ENCODE data around the gene TMEM175. TPM values are rescaled to one million over a fixed set of nuclear protein-coding genes. Genes with fewer than 3 reads are reported as not detected.

The TMEM175 gene
- total and polyA plus RNA-seq, 2 of the 13 experiments (the other 11 are each of a cell fraction or from before 2014, with no cell fraction given), result 5.1 to 9.9 TPM

GRCh38 chr4:992297-993110 is 60.2 kb downstream of the TMEM175 start (continued):
- TF ChIP-seq MTF1 (CRISPR knock-in tag; IDR thresholded peaks at IDR 0.05) (no peak), ZBTB43 (CRISPR knock-in tag; conservative IDR thresholded peaks at IDR 0.05) (peak; percentile 75; the same call in 1 of the 2 replicates), ZNF546 (CRISPR knock-in tag; conservative IDR thresholded peaks at IDR 0.05) (peak; percentile 74), REST (IDR thresholded peaks at IDR 0.05; ENCODE audit: borderline replicate concordance in 1 of 2, low read depth in 1 of 2, low read length in 2 of 2) (peak in 1 of 2 experiments; percentile 49; a peak in 1 of 4 replicates), GRHL1 (CRISPR knock-in tag; conservative IDR thresholded peaks at IDR 0.05) (no peak), ZNF12 (CRISPR knock-in tag; IDR thresholded peaks at IDR 0.05) (peak; percentile 57; the same call in 1 of the 2 replicates), HIC2 (CRISPR knock-in tag; IDR thresholded peaks at IDR 0.05; ENCODE audit: low read depth) (peak; percentile 71; the same call in 1 of the 2 replicates), GFI1 (CRISPR knock-in tag; IDR thresholded peaks at IDR 0.05; ENCODE audit: borderline replicate concordance) (no peak; the same call in none of the 2 replicates), ZNF776 (CRISPR knock-in tag; IDR thresholded peaks at IDR 0.05) (no peak), ZBTB8A (CRISPR knock-in tag; IDR thresholded peaks at IDR 0.05; ENCODE audit: borderline replicate concordance, low read depth) (0 out of 2 replicates have a peak, but pooled peaks have one; percentile 27), DPF2 (CRISPR knock-in tag; IDR thresholded peaks at IDR 0.05; ENCODE audit: borderline replicate concordance, low read depth) (peak; percentile 46; the same call in 1 of the 2 replicates), ASH2L (IDR thresholded peaks at IDR 0.05; ENCODE audit: insufficient read length, low read depth, low read length) (peak; percentile 28), ZNF879 (CRISPR knock-in tag; IDR thresholded peaks at IDR 0.05) (no peak), IRF9 (CRISPR knock-in tag; IDR thresholded peaks at IDR 0.05; ENCODE audit: borderline replicate concordance) (no peak; the same call in none of the 2 replicates), ZNF75D (CRISPR knock-in tag; IDR thresholded peaks at IDR 0.05; ENCODE audit: borderline replicate concordance) (no peak)

Data from HepG2 (cell line).